Measurements from ENCODE around the gene PPP1R3F.

Gene PPP1R3F

GRCh38 chrX:49230500-49231232 lies 38.9 kb upstream of the PPP1R3F start:
- H3K4me3 ChIP-seq (ENCODE audit: low read depth, low read length), result peak overlapping the region; percentile 36
- TF ChIP-seq CTCF (IDR thresholded peaks at IDR 0.05; ENCODE audit: borderline replicate concordance, insufficient read depth, low read depth, low read length), result peak; percentile 42; the same call in 1 of the 2 replicates

DNA sequence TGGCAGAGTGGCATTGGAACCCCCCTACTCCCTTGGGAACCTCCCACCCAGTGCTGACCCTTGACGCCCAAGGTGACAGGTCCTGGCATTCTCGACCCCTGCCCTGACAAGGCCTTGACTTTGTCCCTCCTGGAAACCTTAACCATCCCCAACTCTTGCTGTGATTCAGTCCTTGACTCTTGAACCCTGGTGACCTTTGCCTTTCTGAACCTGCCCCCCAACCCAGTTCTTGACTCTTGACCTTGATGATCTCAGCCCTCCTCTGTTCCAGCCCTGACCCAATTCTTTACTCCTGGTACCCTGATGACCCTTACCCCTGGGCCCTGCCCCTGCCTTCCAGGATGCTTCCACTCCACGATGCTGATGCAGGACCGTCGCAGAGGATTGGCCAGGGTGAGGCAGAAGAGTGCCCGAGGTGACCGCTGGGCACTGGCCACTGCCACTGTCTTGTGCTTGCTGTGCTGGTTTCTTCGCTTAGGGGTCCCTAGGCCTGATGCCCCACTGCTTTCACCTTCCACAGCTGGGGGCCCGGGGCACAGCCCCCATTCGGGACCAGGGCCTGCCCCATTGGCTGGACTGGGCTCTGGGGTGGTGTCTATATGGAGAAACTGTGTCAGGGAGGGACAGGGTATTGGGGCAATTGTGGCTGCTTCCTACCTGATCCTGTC lies 38.1 kb upstream of the PPP1R3F start:
- no peak overlapping the region for H3K4me3 ChIP-seq (ENCODE audit: low read depth, low read length)
- TF ChIP-seq CTCF (IDR thresholded peaks at IDR 0.05; ENCODE audit: borderline replicate concordance, insufficient read depth, low read depth, low read length), result no peak

GRCh38 chrX:49232525-49232924 lies 37.1 kb upstream of the PPP1R3F start:
- no peak for TF ChIP-seq CTCF (IDR thresholded peaks at IDR 0.05; ENCODE audit: borderline replicate concordance, insufficient read depth, low read depth, low read length)
- no peak overlapping the region for H3K4me3 ChIP-seq (ENCODE audit: low read depth, low read length)

DNA sequence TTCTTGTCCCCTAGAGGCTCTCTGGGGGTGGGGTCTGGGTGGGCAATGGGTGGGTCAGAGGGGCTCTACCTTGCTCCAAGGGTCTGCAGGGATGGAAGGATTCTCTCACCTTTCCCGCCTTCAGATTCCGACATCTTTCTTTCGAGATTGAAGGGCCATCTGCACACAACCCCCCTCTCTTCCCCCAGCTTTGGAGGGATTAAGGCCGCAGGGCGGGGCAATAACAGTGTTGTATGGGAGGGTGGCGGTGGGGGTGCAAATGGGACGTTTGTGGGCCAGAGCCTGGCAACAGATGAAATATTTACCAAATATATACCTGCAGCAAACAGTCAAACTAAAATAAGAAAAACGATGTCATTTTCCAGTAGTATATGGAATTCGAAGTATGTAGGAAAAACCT lies 36.4 kb upstream of the PPP1R3F start, which contains the start of gene CACNA1F:
Gene CACNA1F, minus strand, starts transcription at position 165 of the 400 bp plus-strand sequence. Its CDS starts 31 bp downstream, at position 134.
- no peak for TF ChIP-seq CTCF (IDR thresholded peaks at IDR 0.05; ENCODE audit: borderline replicate concordance, insufficient read depth, low read depth, low read length)
- H3K4me3 ChIP-seq (ENCODE audit: low read depth, low read length), result no peak within 1 kb of the TSS

DNA sequence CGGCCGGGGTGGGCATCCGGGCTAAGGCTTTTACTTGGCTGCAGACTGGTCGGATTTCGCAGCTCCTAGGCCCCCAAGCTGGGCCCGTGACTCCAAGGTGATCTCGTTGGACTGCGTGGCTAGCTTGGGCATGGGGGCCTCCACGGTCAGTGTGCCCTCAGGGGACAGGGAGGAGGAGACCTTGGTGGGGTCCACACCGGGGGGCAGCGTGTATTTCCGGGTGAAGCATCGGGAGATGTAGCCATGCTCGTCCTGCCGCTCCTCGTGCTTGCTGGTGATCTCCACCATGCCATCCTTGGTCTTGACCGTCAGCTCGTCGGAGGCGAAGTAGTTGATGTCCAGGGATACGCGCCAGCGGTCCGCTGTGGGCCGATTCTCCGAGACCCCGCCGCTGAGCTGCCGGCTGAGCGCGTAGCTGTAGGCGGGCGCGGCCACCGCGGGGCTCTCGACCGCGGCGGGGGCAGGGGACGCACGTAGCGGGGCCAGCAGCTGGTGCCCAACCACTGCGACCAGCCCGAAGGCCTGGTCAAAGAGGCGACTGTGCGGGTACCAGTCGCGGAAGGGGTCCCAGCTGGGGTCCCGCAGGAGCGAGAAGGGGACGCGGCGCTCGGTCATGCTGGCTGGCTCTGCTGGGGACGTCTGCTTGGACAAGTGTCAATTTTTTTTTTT lies 35.6 kb upstream of the PPP1R3F start:
- no peak overlapping the region for H3K4me3 ChIP-seq (ENCODE audit: low read depth, low read length)
- no peak for TF ChIP-seq CTCF (IDR thresholded peaks at IDR 0.05; ENCODE audit: borderline replicate concordance, insufficient read depth, low read depth, low read length)

GRCh38 chrX:49237060-49237459 lies 32.5 kb upstream of the PPP1R3F start:
- TF ChIP-seq CTCF (IDR thresholded peaks at IDR 0.05; ENCODE audit: borderline replicate concordance, insufficient read depth, low read depth, low read length), result no peak
- H3K4me3 ChIP-seq (ENCODE audit: low read depth, low read length), result no peak overlapping the region

Measured in GM12875 (cell line).